Spleen (tissue), 11 donors: ENCODE measurements around the gene FUT4. TPM values are rescaled to one million over a fixed set of nuclear protein-coding genes. Genes with fewer than 3 reads are reported as not detected.

Experiments
- DNase-seq: peaks from one replicate; pipeline ENCODE4 v3.0.0-alpha.2; 2020
- H3K27ac ChIP-seq, 8 donors: fragments of 200-600 bp; sonication (generic) in 7 of 8; 1 replicate in 4 of 8; 2 replicates in 4 of 8; pipeline versions ENCODE4 v1.5.0 to v1.8.0; 2016 to 2021; ENCODE audit warnings: inconsistent platforms in 4 of 8, mild to moderate bottlenecking in 4 of 8, moderate library complexity in 1 of 8
- H3K27me3 ChIP-seq, 7 donors: fragments of 200-600 bp; sonication (generic) in 6 of 7; replicated peaks in 1 of 7; 1 replicate in 4 of 7; 2 replicates in 3 of 7; pipeline versions ENCODE4 v1.5.0 to v1.8.0; 2016 to 2021; ENCODE audit warnings: inconsistent platforms in 3 of 7, mild to moderate bottlenecking in 1 of 7
- H3K36me3 ChIP-seq, 6 donors: fragments of 200-600 bp; sonication (generic) in 5 of 6; 1 replicate in 4 of 6; 2 replicates in 2 of 6; pipeline versions ENCODE4 v1.5.0 to v1.8.0; 2016 to 2021; ENCODE audit warnings: inconsistent platforms in 2 of 6
- H3K4me1 ChIP-seq, 6 donors: fragments of 200-600 bp; sonication (generic) in 5 of 6; 1 replicate in 3 of 6; 2 replicates in 3 of 6; pipeline versions ENCODE4 v1.5.0 to v1.8.0; 2016 to 2021; ENCODE audit warnings: inconsistent platforms in 3 of 6
- H3K4me3 ChIP-seq, 8 donors: fragments of 200-600 bp; sonication (generic) in 7 of 8; 1 replicate in 4 of 8; 2 replicates in 4 of 8; pipeline versions ENCODE4 v1.5.0 to v1.8.0; 2016 to 2021; ENCODE audit warnings: inconsistent platforms in 4 of 8, mild to moderate bottlenecking in 4 of 8, moderate library complexity in 2 of 8
- H3K9me3 ChIP-seq, 8 donors: fragments of 200-600 bp; sonication (generic) in 7 of 8; 1 replicate in 4 of 8; 2 replicates in 4 of 8; pipeline versions ENCODE4 v1.5.0 to v1.8.0; 2016 to 2021; ENCODE audit warnings: inconsistent platforms in 4 of 8
- POLR2A ChIP-seq, 3 donors: fragments of 450-650 bp; IDR thresholded peaks; one replicate each; pipeline ENCODE4 v1.5.1; 2017; ENCODE audit warnings: antibody characterized with exemption in 3 of 3, mild to moderate bottlenecking in 1 of 3
- POLR2AphosphoS5 ChIP-seq, 3 donors: sonication (generic); formaldehyde crosslinking; IDR thresholded peaks; one replicate each; pipeline ENCODE4 v1.5.1; 2017; ENCODE audit warnings: antibody characterized with exemption in 3 of 3
- WGBS, 5 donors: extraction: QIAGEN DNeasy Blood & Tissue Kit in 3 of 5; methylation state at CpG; one replicate each; pipeline versions ENCODE4 v1.1.5 to v1.1.7; 2013 to 2018; 5-methylcytosine and 5-hydroxymethylcytosine counted together
- intact Hi-C: fragments of 100-400 bp; cut with DNase I; formaldehyde crosslinking; loops from one replicate; pipeline ENCODE4 v1.15.0; 2023; ENCODE audit warnings: low total_unique reads
- polyA plus RNA-seq, 3 donors: library from polyadenylated mRNA; stranded (reverse); fragments of 200-250 nt; gene quantifications; one replicate each; pipeline ENCODE4 v1.2.1, GENCODE V29; 2013
- total RNA-seq, 7 donors: library from RNA; depleted of rRNA in 3 of 7; stranded (reverse); fragments of >200 nt in 3 of 7; fragmentation: NEBNext Ultra II Directional in 4 of 7; extraction: Animal tissue kit (Norgen Biotek cat#: 25700) in 4 of 7; gene quantifications; one replicate each; pipeline versions ENCODE4 v1.1.0 to v1.2.1, GENCODE V29; 2016 to 2021
- TF ChIP-seq, protein P1 (sequence below), 11 experiments: fragments of 200-600 bp in 7 of 11; fragments of 450-650 bp in 4 of 11; sonication (generic) in 4 of 11; IDR thresholded peaks in 8 of 11; conservative IDR thresholded peaks in 3 of 11; 1 replicate in 7 of 11; 2 replicates in 4 of 11; pipeline versions ENCODE4 v1.4.0 to v1.8.0; 2016 to 2021; ENCODE audit warnings: antibody characterized with exemption in 11 of 11, inconsistent platforms in 4 of 11, mild to moderate bottlenecking in 1 of 11
- donor health status: healthy with polysubstance abuse.
- donor health status: DM: no; HTN: no; CAD: no; lungs with moderate emphysema.
- donor health status: DM: no; HTN: no; CAD: no.
- donor health status: Bipolar disorder and iron deficiency.
- donor health status: healthy.
- donor health status: DM: no; HTN: no; CAD: no.
- donor health status: DM: yes; HTN: yes; CAD: no.

The FUT4 gene
- total and polyA plus RNA-seq, 10 donors, result 1.6 to 12.8 (median 9.8) TPM

DNA sequence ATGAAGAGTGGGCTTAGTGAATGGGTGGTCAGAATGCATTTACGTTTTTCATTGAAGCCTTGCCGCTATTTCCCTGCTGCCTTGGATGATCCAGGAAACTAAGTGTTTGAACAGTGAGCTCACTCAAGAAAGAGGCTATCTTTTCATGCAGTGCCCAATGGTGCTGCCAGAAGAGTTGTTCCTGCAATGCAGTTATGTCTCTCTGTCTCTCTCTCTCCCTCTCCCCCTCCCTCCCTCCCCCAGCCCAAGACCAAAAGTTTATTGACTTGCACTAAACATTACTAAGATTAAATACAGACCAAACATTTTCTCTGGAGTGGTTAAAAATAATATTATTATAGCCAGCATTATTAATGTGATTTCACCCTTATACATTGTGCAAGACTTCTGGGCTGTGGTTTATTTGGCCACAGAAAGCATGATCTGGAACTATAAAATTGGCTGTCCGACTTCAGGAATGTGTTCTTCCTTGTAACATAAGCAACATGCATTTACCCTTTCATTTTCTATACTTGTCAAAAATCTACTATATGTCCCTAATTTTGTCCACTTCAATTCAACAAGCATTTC is 6.6 kb upstream of the FUT4 start:
- no peaks in the 10 kb centered on the region for H3K9me3 ChIP-seq
- H3K27me3 ChIP-seq, result no peaks in the 10 kb centered on the region
- intact Hi-C loops, result no loop called here
- no peak overlapping the region for H3K27ac ChIP-seq
- WGBS, 5 donors, result 69 to 77% (median 74%) methylated on average over 3 of the region's 3 CpGs
- peaks cover 0 to 15% (median 10%) of the 10 kb centered on the region in 6 donors for H3K4me1 ChIP-seq
- no peak for DNase-seq
- no peak overlapping the region for H3K4me3 ChIP-seq
- no peaks in the 10 kb centered on the region for H3K36me3 ChIP-seq
- TF ChIP-seq POLR2A (IDR thresholded peaks at IDR 0.05) (no peak), POLR2AphosphoS5 (IDR thresholded peaks at IDR 0.05) (no peak)
- TF ChIP-seq, protein P1, sequence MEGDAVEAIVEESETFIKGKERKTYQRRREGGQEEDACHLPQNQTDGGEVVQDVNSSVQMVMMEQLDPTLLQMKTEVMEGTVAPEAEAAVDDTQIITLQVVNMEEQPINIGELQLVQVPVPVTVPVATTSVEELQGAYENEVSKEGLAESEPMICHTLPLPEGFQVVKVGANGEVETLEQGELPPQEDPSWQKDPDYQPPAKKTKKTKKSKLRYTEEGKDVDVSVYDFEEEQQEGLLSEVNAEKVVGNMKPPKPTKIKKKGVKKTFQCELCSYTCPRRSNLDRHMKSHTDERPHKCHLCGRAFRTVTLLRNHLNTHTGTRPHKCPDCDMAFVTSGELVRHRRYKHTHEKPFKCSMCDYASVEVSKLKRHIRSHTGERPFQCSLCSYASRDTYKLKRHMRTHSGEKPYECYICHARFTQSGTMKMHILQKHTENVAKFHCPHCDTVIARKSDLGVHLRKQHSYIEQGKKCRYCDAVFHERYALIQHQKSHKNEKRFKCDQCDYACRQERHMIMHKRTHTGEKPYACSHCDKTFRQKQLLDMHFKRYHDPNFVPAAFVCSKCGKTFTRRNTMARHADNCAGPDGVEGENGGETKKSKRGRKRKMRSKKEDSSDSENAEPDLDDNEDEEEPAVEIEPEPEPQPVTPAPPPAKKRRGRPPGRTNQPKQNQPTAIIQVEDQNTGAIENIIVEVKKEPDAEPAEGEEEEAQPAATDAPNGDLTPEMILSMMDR (IDR thresholded peaks at IDR 0.05 in 8 of 11, conservative IDR thresholded peaks at IDR 0.05 in 3 of 11), result no peak

DNA sequence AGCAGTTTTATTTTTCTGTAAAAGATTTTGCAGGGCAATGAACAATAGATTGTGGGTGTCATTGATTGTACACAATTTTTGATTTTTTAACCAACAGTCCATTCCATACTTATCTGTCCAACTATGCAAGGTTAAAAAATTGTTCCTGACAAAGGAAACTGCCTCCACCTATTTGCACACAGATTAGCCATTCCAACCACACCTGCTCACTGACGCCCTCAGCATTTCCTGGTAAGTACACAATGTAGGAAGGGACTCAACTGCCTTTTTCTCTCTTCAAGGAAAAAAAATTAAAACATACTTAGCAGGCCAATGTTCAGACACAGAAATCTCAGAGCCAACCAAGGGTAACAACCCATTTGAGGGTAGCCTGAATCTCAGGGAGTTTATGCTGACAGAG is 4.3 kb upstream of the FUT4 start:
- peaks cover 0 to 18% (median 12%) of the 10 kb centered on the region in 6 donors for H3K4me1 ChIP-seq
- no peak overlapping the region for H3K27ac ChIP-seq
- intact Hi-C loops, result no loop called here
- TF ChIP-seq, protein P1 (IDR thresholded peaks at IDR 0.05 in 8 of 11, conservative IDR thresholded peaks at IDR 0.05 in 3 of 11), result no peak
- TF ChIP-seq POLR2A (IDR thresholded peaks at IDR 0.05) (no peak), POLR2AphosphoS5 (IDR thresholded peaks at IDR 0.05) (no peak)
- DNase-seq, result no peak
- no peaks in the 10 kb centered on the region for H3K36me3 ChIP-seq
- no peaks in the 10 kb centered on the region for H3K9me3 ChIP-seq
- H3K27me3 ChIP-seq, result no peaks in the 10 kb centered on the region
- 16 to 52% (median 45%) methylated on average over 1 of the region's 1 CpG for WGBS, 5 donors
- H3K4me3 ChIP-seq, result no peak overlapping the region

DNA sequence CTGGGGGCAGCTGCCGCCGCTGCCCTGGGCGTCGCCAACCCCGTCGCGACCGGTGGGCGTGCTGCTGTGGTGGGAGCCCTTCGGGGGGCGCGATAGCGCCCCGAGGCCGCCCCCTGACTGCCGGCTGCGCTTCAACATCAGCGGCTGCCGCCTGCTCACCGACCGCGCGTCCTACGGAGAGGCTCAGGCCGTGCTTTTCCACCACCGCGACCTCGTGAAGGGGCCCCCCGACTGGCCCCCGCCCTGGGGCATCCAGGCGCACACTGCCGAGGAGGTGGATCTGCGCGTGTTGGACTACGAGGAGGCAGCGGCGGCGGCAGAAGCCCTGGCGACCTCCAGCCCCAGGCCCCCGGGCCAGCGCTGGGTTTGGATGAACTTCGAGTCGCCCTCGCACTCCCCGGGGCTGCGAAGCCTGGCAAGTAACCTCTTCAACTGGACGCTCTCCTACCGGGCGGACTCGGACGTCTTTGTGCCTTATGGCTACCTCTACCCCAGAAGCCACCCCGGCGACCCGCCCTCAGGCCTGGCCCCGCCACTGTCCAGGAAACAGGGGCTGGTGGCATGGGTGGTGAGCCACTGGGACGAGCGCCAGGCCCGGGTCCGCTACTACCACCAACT is 1.0 kb downstream of the FUT4 start:
- H3K27ac ChIP-seq, result peak overlapping the region; percentile 87 to 99 (median 94)
- H3K36me3 ChIP-seq, result no peaks in the 10 kb centered on the region
- peak overlapping the region; percentile 57 to 93 (median 72) for H3K4me3 ChIP-seq
- H3K4me1 ChIP-seq, result peaks cover 21 to 68% (median 59%) of the 10 kb centered on the region in 6 donors
- no peaks in the 10 kb centered on the region for H3K27me3 ChIP-seq
- DNase-seq, result peak; percentile 88
- H3K9me3 ChIP-seq, result no peaks in the 10 kb centered on the region
- WGBS, 5 donors, result 12 to 38% (median 21%) methylated on average over 24 to 59 of the region's 59 CpGs
- intact Hi-C loops, result no loop called here
- TF ChIP-seq POLR2A (IDR thresholded peaks at IDR 0.05) (no peak), POLR2AphosphoS5 (IDR thresholded peaks at IDR 0.05) (no peak)
- TF ChIP-seq, protein P1 (IDR thresholded peaks at IDR 0.05 in 8 of 11, conservative IDR thresholded peaks at IDR 0.05 in 3 of 11), result no peak
